ENCODE results near the gene FAM9A.

Gene FAM9A

DNA sequence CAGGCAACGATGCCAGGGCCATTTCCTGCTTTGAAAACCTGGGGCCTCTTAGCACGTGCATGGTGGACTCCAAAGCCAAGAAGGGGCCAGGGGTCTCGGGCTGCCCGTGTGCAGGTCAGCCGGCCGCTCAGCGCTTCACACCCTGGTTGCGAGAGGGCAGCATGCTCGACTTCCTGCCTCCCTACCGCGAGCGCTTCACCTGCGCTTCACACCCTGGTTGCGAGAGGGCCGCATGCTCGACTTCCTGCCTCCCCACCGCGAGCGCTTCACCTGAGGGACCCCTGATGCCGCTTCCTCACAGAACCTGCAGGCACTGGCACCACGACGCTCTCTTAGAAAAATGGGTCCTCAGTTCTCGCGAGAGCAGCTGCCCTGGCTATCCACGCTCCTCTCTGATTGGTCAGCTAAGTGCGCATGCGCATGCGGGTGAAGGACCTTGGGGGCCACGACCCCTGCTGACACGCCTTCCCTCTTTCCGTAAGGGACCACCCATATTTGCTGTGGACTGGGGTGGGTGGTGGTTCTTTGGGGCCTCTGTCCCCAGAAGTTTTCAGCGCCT lies at the start of gene FAM9A:
Gene FAM9A (minus strand): TSS at position 343 of the 559 bp plus-strand sequence. CDS start 1,212 bp downstream, outside the sequence.
- DNase-seq (ENCODE audit: low read depth): no peak

DNA sequence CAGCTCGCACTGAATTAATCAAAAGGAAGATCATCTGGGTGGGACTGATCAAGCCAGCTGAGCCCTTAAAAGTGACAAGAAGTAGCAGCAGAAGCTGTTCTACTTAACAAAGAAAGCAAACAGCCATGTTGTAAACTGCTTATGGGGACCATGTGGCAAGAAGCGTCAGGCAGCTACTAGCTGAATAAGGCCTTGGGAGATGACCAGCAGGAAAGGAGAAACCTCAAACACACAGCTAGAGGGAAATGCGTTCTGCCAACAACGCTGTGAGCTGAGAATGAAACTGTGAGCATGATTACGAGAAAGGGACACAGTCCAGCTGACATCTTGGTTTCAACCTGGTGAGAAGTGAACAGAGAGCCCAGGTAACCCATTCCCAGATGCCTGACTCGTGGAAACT lies 49.3 kb upstream of the FAM9A start:
- no peak for DNase-seq (ENCODE audit: low read depth)

DNA sequence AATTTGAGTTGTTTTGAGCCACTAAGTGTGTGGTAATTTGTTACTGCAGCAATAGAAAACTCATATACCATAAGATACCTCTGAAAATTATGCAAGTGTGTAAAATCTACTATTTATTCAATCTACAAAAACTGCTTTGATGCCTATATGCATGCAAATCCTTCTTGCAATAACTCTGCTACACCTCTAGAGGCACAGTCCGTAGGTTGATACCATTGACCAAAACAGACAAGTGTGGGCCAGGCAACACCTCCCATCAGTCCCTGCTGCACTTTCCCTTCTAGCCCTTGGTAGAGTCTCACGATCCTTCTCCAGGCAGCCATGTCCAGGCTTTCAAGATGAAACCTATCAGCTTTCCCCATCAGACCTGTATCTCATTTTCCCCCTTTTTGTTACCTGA lies 48.8 kb upstream of the FAM9A start:
- no peak for DNase-seq (ENCODE audit: low read depth)

DNA sequence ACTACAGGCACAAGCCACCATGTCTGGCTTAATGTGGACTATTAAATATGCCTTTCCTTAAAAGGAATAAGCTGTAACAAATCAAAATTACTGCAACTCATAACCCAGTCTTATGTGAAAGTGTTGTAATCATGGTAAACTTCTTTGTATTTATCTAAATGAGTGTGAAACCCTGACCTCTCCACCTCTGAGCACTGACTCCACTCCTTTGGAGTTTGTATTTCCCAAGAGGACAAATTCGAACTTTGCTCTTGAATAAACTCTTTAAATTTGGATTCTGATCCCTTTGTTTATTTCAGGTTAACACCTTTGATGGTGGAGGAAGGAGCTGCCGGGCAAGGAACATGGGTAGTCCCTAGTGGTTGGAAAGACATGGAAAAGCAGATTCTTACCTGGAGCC lies 48.3 kb upstream of the FAM9A start:
- no peak for DNase-seq (ENCODE audit: low read depth)

DNA sequence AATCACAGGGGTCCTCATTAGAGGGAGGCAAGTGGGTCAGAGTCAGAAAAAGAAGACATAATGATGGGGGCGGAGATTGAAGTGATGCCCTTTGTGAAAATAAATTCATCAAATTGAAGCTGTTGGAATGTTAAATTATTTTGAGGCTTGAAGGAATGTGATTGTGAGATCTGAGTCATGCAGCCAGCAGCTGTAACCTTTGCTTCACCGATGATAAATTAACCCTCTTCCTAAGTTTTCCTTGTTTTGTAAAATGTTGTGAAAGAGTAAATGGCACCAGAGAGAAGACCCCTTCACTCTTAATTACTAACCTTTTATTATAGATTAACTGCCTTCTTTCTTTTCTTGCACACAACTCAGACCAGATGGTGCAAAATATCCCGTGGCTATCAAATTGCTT lies 47.7 kb upstream of the FAM9A start:
- peak; percentile 45 for DNase-seq (ENCODE audit: low read depth)

DNA sequence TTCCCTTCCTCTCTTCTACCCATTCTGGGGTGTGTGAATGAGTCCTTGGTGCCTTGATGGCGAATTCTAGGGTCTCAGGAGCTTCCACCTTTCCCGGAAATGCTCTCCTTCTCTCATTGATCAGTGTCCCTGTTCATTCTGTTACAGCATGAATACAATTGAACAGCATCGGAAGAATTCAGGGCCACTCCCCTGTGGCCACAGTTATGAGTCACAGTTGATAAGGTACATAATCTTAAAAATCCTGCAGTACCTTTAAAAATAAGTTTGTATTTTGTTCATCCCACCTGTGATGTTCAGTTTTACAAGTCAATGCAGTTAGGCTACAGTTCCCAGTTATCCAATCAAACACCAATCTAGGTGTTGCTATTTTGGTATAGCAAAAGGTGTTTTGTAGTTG lies 47.3 kb upstream of the FAM9A start:
- peak; percentile 25 for DNase-seq (ENCODE audit: low read depth)

DNA sequence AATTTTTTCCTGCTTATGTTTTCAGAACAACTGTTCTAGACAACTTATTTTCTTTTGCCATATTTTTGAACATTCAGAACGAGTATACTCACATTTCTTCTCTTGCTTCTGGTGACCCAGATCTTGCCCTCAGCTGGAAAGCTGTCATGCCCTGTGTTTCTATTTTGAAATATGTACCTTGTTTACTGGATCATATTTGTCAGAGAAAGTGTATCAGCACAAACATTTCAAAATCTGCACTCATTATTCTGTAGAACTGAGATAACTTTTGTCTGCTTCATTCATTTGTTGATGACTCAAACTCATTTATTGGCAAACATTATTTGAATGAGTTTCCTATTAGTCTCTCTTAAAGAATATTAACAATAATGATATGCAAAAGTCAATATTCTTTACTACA lies 46.2 kb upstream of the FAM9A start:
- no peak for DNase-seq (ENCODE audit: low read depth)

DNA sequence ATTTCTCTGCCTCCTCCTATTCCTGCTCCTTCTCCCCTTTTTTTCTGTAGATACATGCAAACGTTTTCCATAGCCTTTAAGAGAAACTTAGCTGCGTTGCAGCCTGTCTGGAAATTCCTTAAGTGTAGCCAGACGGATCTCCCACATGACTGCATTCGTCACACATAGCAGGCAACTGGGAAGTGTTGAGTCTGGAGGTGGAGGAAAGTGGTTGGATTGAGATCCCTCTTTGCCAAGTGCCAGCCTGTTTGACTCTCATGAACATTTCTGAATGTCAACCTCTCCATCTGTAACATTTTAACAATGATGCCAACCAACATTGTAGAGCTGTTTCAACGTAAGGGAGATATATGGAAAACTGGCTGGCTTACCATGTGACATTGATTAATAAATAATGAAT lies 45.1 kb upstream of the FAM9A start:
- DNase-seq (ENCODE audit: low read depth): no peak

DNA sequence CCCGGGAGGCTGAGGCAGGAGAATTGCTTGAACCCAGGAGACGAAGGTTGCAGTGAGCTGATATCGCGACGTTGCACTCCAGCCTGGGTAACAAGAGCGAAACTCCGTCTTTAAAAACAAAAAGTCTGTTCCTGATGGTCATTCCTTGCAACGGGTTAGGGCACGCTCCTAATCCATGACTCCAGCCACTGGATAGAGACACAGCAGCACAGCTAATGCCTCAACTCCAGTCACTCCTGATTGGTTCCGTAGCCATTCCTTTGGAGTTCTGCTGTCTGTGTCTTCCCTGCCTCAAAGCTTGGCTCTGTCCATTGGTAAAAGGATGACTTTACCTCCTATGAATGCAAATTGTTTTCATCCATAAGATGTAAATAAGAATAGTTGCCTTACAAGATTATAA lies 44.3 kb upstream of the FAM9A start:
- DNase-seq (ENCODE audit: low read depth): no peak

DNA sequence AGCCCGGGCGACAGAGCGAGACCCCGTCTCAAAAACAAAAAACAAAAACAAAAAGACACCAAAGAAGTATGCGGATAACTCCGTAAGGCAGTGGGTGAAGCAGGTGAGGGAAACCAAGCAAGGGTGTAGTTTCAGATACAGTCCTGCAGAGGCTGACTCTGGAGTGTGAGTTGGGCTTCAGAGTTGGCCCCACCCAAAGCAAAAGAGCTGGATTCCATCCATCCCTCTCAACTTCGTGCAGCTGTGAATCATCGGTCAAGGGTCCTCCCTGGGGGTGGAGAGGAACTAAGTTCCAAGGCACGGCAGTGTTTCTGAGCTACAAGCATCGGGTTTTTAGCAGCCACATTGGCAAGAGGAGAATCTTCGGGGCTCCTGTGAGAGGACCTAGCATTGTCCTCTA lies 43.9 kb upstream of the FAM9A start:
- DNase-seq (ENCODE audit: low read depth): peak; percentile 80

DNA sequence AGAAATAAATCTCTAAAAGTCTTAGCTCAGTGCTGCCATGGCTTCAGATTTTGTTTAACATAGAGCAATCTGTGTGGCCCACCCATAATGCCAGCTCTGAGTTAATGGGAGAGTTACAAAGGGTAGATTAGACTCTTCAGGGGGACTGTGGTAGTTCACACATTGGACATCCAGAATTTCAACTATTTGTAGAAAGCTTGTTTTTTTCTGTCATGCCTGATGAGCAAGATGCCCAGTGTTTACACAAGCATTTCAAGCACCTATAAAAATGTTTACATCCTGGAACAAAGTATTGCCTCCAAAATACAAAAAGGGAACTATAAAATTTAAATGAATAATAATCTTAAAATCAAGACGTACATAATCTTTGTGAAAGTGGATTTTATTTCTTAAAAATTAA lies 43.0 kb upstream of the FAM9A start:
- no peak for DNase-seq (ENCODE audit: low read depth)

DNA sequence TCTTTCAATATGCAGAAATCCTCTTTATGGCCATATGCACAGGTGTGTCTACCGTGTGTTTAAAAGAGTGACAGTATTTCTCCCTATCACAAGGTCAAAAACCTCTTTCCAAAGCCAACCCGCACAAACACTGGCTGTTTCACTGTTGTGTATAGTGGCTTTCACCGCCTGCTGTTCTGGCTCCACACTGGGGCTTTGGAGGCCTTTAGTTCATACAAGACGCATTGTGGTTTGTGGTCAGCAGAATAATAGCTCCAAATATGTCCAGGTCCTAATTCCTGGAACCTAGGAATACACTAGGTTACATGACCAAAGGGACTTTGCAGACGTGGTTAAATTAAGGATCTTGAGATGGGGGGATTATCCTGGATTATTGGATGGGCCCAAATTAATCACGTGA lies 40.7 kb upstream of the FAM9A start:
- DNase-seq (ENCODE audit: low read depth): peak; percentile 32

DNA sequence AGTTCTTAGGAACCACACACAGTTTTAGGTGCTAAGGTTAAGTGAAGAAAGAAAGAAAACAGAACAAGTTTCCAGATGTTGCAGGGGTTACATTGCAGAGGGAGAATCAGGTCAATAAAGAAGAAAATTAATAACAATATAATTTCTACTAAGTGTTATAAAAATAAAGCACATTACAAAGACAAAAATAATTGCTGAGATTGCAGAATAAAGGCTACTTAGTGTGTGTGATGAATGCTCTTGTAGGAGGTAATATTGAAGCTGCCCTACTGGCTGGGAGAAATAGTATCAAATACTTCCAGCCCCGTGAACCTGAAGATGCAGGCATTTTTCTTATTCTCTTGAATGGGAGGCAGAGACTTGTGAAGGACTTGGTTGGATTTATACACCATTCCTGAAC lies 33.2 kb upstream of the FAM9A start:
- no peak for DNase-seq (ENCODE audit: low read depth)

DNA sequence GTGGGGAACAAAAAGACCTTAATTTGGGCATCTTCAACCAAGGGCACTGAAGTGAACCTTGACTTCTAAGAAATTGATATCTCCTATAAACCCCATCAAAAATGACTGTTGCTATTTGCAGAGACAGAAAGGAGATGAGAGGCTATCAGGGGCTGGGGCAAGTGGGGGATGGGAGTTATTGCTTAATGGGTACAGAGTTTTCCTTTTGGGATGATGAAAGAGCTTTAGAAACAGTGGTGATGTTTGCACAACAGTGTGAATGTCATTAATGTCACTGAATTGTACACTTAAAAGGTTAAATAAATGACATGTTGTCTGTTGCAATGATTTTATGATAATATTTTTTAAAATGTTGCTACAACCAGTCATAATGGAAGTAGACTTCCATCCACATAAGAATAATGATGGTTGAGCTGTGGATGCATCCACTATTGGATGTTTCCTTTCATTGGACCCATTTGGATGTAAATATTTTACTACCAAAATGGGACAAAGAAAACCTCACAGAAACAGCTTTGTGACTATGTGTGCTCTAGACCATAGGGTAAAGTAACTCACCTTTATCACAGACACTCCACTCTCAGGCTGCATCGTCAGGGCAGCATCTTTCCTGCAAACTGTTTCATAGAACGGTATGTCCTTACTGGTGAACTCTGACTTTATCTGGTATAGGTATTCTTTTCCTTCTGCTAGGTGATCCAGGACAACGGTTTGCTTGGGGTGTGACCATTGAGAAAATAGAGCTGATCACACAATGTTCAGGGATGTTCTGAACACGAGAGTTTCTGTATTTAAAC lies 31.6 kb upstream of the FAM9A start:
- DNase-seq (ENCODE audit: low read depth): no peak

DNA sequence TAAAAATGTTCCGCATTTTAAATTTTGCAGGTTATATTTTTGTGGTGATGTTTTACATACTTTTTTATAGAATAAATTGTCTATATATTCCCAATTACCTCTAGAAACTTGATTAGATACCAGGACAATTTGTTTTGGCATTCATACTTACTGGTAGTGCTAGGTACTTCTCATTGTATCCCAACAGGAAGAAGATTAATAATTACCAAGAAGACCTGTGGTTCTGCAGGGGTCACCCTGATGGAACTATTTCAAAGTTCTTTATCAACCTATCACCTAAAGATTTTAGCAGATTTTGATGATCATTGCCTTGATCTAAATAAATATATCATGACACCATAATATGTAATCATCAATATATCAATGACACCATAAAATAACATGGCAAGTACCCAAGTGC lies 22.5 kb upstream of the FAM9A start:
- DNase-seq (ENCODE audit: low read depth): no peak

DNA sequence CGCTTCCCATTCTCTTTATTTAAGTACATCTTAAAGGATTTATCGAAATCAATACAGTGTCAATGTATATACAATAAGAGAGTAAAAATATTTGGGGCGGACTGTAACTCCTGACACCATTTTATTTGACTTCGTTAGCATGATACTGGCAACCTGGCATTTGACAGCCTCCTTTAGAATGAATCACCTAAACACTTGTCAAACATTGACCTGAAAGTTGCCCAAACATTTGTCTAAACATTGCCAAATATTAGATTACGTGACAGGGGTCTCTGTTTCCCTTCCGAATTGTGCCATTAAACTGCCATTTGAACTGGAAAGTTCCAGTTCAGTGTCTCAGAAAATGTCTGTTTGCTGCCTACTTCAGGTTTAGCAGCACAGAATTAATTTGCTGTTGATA lies 20.8 kb upstream of the FAM9A start:
- no peak for DNase-seq (ENCODE audit: low read depth)

DNA sequence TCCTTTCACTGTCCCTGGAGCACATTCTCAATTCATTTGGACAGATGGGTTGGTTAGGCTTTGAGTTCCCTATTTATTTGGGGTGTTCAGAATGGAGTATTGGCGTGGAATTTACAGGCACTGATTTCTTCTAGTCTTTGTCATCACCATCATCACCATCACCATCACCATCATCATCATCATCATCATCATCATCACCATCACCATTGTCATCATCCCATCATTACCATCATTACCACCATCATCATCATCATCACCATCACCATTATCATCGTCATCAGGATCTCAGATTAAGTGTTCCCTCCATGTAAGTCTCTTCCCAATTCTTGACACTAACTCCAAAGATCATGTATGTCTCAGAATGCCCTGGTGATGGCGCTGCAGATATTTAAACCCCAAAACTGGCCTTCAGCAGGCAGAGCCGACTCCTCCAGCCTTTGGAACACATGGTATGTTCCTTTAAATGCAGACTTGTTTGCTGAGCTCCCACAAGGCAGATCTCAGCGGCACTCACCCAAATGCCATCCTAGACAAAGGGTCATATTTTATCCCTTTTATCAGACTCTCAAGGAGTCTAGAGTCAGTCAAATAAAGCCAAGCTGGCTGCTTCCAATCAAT lies 19.8 kb upstream of the FAM9A start:
- peak; percentile 28 for DNase-seq (ENCODE audit: low read depth)

DNA sequence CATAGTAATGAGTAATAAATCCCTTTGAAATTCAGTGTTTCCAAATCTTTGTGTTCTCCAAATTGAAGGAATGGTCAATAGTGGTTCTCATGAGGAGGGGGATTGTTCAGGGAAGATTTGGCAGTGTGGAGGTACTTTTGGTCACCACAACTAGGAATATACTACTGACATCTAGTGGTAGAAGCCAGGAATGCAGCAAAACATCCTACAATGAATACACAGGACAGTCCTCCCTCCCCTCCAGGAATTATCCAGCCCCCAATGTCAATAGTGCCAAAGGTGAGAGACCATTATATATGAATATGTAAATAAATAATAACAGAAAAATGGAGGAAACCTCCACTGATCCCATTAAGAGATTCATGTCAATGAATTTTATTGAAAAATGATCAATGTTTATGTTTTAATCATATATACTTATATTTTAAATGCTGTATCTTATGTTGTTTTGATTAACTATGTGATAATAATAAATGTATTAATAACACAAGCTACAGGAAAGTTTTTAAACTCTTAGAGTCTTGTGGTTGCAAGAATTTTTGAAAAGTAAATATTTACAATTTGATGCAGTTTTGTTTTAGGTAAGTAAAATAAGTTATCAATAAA lies 14.4 kb upstream of the FAM9A start:
- DNase-seq (ENCODE audit: low read depth): peak; percentile 66

DNA sequence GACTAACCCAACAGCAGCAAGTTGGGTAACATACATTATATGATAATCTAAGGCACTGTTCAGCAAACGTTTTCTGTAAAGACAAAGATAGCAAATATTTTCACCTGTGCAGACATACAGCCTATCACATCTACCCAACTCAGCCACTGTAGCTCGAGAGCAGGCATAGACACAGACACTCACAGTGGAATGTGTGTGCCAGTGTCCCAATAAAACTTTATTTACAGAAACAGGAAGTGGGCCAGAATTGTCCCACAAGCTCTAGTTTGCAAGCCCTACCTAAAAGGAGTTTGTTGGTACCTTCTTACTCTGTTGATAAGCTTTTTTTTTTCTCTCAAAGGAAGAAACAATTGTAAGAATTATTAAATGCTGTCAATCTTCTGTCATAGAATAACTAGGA lies 11.9 kb upstream of the FAM9A start:
- peak; percentile 1 for DNase-seq (ENCODE audit: low read depth)

DNA sequence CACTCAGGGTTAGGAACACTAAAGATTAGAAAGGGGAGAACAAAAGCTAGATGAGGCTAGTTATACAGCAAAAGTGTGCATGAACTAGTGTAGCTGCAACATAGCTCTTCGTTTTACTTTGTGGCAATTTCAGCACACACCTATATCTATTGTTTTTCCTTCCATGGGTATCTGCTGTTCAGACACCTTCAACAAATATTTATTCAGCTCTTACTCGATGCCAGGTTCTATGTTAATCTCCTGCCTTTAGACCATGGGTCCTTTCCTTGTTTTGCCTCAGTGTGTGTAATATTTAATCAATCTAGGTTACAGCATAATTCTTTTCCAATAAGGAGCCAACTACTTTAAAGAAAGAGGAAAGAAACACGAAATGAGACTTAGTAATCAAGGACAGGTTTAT lies 10.4 kb upstream of the FAM9A start:
- DNase-seq (ENCODE audit: low read depth): no peak

DNA sequence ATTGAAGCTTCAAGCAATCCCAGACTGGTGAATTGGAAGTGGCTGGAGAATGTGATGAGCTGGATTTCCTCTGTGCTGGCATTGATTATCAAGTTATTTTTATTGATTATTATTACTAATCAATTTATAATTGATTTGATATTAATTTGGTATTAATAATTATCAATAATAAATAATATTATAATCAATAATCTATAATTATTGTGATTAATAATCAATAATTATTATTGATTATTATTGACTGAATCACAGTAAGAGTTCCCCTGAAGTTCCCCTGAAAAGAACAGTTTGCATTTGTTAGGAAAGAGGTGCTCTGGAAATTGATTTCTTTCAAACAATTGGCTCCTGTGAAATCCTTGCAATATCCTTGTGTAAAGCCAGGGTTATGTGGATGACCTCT lies 7.5 kb upstream of the FAM9A start:
- no peak for DNase-seq (ENCODE audit: low read depth)

DNA sequence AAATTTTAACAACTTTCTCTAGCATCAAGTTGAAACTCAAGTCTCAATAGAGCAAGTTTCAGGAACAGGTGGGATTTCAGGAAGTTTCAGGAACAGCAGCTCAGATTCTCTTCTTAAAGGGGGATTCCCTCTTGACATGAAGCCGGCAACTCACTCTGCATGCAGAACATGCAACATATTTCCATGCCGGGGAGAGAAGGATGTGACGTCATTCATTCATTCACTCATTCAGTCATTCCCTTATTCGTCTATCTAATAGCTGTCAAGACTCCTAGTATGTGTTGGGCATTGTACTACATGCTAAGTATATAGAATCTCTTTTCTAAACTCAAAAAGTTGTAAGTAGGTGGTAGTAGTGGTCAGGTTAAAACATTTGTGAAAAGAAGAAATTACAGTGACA lies 4.8 kb upstream of the FAM9A start:
- DNase-seq (ENCODE audit: low read depth): no peak

DNA sequence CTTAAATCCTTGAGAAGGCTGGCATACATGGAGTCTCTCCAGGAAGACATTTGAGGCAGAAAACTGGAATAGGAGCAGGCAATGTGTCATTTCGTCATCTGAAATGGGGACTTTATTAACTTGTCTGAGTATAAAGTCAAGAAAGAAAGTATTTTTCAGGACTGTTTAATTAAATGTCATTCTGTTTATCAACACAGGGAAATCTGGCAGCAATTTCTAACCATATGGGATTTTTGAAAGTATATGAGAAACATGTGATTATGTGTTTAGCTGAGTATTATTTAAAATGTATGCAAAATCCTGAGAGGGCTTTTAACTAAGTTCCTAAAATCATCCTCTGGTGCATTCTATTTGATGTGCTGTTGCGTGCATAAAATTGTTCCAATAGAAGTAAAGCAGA lies 3.9 kb upstream of the FAM9A start:
- no peak for DNase-seq (ENCODE audit: low read depth)
